Dedifferentiated amniotic fluid mesenchymal stem cell (primary cell): Measurements from ENCODE around the gene CFAP107.
"Not testable (repeated sequence)": the region's sequence is repeated elsewhere in the genome, so short reads cannot be mapped to it uniquely, and the experiment has no call there.

Experiments
- DNase-seq: peaks from one replicate; pipeline ENCODE4 v3.0.0-alpha.2; 2016; ENCODE audit errors: extremely low spot score

Gene CFAP107

DNA sequence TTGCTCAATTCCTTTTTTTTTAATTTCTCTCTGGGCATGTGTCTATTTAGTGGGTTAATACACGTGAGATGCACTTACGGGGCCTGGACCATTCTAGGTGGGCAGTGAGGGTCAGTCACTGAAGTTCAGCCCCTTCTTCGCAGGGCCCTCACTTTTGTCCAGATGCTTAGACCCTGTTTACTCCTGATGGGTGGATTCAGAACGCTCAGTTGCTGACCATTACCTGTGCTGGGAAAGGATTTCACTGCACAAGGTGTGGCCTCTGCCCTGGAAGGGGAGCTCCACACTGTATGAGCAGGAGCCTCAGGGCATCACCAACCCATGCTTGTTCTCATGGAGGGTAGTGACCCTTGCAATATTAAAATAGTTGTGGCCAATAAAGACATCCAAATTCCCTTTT lies 32.1 kb downstream of the CFAP107 start:
- no peak for DNase-seq

DNA sequence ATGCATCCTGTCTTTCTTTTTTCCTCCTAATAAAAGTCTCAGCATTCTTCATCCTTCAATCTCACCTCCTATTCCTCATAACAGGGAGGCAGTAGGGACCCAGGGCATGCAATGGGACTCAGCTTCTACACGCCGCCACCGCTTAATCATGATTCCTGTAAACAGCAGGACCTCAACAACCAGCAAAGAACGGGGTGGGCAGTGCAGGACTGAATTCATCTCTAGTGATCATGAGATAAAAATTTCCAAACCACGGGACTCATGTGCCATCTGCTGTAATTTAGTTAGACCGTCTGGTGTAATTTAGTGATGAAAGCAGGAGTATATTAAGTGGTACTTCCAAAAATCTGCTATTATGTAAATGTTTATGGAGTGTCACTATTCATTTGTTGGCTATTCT lies 32.9 kb downstream of the CFAP107 start:
- DNase-seq = no peak

DNA sequence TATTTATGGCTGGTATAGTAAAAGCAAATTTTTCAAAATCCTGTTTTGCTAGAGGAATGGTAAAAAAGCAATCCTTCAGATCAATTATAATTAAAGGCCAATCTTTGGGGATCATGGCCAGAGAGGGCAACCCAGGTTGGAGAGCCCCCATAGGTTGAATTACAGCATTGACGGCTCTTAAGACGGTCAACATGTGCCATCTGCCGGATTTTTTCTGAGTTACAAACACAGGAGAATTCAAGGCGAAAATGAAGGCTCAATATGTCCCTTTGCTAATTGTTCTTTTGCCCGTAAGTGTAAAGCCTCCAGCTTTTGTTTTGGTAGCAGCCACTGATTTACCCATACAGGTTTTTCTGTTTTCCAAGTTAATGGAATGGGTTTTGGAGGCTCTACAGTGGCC lies 35.5 kb downstream of the CFAP107 start:
- not testable (repeated sequence) for DNase-seq

DNA sequence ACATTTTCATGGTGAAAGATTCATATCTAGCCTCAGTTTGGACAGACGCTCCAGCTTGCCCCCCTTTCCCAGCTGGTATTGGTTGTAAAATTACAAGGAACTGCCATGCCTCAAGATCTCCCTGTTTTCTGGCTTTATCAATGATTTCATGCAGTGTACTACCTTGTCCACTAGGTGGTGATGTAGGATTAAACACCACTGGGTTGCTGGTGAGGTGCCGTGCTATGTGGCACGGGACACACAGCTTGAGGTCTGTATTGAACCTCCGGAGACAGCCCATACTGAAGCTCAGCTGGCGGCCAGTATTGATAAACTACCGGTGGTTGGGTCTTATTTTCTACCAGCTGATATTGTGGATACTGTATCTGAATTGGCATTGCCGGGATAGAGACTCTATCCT lies 37.8 kb downstream of the CFAP107 start:
- DNase-seq = not testable (repeated sequence)

DNA sequence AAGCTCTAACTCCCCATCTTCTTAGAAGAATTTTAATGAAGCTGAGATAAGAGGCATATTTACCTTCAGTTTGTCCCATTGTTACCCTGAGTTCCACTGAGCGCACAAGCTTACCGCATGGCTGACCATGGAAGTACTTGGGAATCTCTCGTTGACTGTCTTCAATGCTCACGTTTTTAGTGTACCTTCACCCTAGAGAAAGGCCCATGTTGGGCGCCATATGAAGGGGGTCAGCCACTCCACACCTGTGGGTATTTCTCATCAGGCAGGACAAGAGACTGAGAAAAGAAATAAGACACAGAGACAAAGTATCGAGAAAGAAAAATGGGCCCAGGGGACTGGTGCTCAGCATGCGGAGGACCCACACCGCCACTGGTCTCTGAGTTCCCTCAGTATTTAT lies 38.7 kb downstream of the CFAP107 start:
- DNase-seq = not testable (repeated sequence)

DNA sequence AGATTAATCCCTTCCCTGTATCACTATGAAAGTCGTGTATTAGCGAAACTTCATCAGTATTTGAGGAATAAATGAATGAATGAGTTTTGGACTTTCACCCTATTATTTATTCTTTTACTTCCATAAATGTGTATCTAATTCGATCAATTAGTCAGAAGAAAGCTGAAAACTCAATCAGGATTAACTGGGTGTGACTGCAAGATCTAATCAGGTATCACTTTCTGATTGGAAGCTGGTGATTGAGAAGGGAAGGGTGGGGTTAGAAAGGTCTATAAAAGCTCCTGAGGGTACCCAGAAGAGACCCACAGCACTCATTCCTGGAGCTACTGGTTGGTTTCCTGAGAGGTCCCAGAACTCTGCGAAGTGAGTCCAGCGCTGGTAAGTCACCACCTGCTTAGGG lies 45.1 kb downstream of the CFAP107 start, which contains the start of gene PRAMEF1:
TSS of gene PRAMEF1 (plus strand) at position 301 of the 400 bp plus-strand sequence. CDS start 1,831 bp downstream, outside the sequence.
- not testable (repeated sequence) for DNase-seq

DNA sequence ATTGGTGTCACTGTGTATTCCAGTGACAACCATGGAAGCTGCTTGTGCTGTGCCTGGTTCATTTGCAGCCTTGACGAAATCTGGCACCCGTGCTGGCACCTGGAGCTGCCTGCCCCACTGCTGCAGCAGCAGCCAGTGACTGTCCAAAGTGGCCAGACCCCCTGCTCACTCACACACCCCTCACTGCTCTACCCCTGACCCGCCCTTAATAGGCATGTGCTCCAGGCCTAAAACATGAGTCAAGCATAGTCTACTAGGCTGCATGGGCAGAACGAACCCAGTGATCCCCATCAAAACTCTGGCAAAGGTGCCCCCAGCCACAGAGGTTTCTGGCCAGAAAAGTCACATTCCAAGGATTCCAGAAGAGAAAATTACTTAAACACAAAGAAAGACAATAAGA lies 52.9 kb downstream of the CFAP107 start:
- DNase-seq = no peak

DNA sequence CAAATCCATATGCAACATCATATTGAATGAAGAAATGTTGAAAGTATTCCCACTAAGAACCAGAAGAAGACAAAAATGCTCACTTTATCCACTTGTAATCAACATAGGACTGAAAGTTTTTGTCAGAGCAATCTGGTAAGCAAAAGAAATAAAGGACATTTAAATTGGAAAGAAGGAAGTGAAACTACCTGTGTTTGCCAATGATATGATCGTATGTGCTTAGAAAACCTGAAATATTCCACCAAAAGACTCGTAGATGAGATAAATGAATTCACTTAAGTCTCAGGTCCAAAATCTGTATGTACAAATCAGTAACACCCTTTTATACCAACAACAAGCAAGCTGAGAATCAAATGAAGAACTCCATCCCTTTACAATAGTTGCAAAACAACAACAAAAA lies 53.7 kb downstream of the CFAP107 start:
- DNase-seq = no peak

DNA sequence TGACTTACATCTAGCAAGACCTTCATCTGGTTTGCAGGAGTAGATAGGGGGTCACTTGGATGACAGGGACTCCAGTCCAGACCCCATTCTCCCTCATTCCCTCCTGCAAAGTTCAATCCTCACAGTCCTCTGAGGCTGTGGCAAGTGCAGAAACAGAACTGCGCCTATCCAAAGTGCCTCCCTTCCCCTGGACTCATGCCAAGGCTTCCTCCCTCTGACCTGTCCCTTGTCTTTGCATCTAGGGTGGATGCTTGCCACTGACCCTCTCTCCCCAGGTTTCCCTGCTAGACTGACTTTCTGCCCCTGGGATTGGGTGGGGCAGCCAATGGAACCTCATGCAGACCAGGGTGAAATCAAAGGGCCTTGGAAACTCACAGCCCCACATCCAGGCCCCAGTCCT lies 63.9 kb downstream of the CFAP107 start:
- no peak for DNase-seq

DNA sequence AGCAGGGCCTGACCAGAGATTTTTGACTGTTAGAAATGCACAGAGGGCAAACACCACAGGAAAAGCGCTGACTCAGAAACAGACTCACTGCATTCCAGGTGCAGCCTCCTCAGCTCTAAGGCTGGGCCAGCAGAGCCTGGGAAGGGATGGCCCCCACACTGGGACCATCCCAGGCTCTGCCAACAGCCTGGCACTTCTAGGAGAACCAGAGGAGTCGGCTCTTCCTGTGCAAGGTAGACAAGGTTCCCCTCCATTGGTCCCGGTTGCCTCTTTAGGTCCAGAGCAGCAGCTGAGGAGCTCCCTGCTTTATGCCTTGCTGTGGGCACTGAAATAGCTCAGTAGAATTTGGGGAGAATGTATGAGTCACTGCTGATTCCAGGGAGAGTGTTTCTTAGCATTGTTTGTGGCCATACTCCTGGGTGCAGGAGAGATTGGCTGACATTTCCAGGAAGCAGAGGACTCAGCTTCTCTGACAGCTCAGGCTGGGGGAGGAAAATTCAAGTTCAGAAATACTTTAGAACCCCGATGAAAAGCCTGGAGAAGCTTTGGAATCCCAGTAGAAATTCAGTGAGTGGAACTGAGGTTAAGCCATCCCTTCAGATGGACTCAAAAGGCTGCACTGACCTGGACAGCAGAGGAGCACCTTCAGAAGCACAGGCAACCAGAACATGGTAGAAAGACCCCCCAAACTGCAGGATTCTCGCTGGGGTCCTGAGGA lies 64.8 kb downstream of the CFAP107 start:
- DNase-seq = no peak

DNA sequence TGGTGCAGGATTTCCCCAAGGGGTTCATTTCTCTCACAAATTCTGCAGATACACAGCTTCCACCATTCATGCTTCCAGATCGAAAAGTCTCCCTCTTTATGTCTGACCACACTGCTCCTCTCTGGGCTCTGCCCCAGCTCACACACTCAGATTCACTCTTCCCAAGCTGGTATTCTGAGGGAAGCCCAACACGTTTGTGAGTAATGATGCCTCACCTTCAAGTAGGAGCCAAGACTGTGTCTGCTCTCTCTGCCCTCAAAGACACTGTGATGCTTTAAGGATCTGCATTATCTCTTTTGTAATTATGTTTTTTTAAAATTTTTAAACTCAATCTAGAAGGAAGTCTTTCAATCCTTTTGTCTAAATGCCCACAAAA lies 65.4 kb downstream of the CFAP107 start:
- no peak for DNase-seq
